ENCODE results near the gene NFE2L1.
"Not testable (repeated sequence)": the region's sequence is repeated elsewhere in the genome, so short reads cannot be mapped to it uniquely, and the experiment has no call there.

NFE2L1 gene
- total RNA-seq: 66.2 reads per million, percentile 74 among the genes with 10 or more reads in this experiment

- DNase-seq: peak; percentile 98
Observed at GRCh38 chr17:48047741-48048383, at the start of gene NFE2L1. TSS of gene NFE2L1 (plus strand) at chr17:48048359. CDS start at chr17:48051119, 2,760 bp downstream.

GRCh38 chr17:47999582-47999981 is 48.6 kb upstream of the NFE2L1 start:
- DNase-seq: no peak

GRCh38 chr17:48001197-48001596 is 47.0 kb upstream of the NFE2L1 start:
- DNase-seq: no peak

GRCh38 chr17:48001657-48002056 is 46.5 kb upstream of the NFE2L1 start:
- not testable (repeated sequence) for DNase-seq

GRCh38 chr17:48002266-48002915 is 45.8 kb upstream of the NFE2L1 start:
- no peak for DNase-seq

GRCh38 chr17:48002916-48003416 is 45.2 kb upstream of the NFE2L1 start:
- DNase-seq: no peak

GRCh38 chr17:48003417-48004151 is 44.6 kb upstream of the NFE2L1 start:
- no peak for DNase-seq

- no peak for DNase-seq
Observed at GRCh38 chr17:48004983-48005382, 43.2 kb upstream of the NFE2L1 start.

GRCh38 chr17:48006936-48007709 is 41.0 kb upstream of the NFE2L1 start:
- no peak for DNase-seq

GRCh38 chr17:48010193-48010592 is 38.0 kb upstream of the NFE2L1 start:
- no peak for DNase-seq

- DNase-seq: peak; percentile 20
Observed at GRCh38 chr17:48011405-48012150, 36.6 kb upstream of the NFE2L1 start.

GRCh38 chr17:48012151-48012520 is 36.0 kb upstream of the NFE2L1 start:
- DNase-seq: peak; percentile 38

- no peak for DNase-seq
Observed at GRCh38 chr17:48012654-48013053, 35.5 kb upstream of the NFE2L1 start.

GRCh38 chr17:48013876-48014594 is 34.1 kb upstream of the NFE2L1 start:
- DNase-seq: no peak

GRCh38 chr17:48014595-48015111 is 33.5 kb upstream of the NFE2L1 start:
- no peak for DNase-seq

GRCh38 chr17:48016112-48016511 is 32.0 kb upstream of the NFE2L1 start:
- DNase-seq: no peak

GRCh38 chr17:48017817-48018158 is 30.4 kb upstream of the NFE2L1 start:
- not testable (repeated sequence) for DNase-seq

GRCh38 chr17:48021934-48022333 is 26.2 kb upstream of the NFE2L1 start:
- DNase-seq: no peak

- no peak for DNase-seq
Observed at GRCh38 chr17:48022901-48023300, 25.3 kb upstream of the NFE2L1 start.

GRCh38 chr17:48023400-48024148 is 24.6 kb upstream of the NFE2L1 start:
- DNase-seq: peak; percentile 29
